GM23338 (cell line): ENCODE measurements around the gene HFE. TPM values are rescaled to one million over a fixed set of nuclear protein-coding genes. Genes with fewer than 3 reads are reported as not detected.

Source experiments
- POLR2AphosphoS5 ChIP-seq: IDR thresholded peaks from 2 replicates; pipeline ENCODE4 v1.6.1; 2016; ENCODE audit warnings: antibody characterized with exemption, low read depth
- REST ChIP-seq: IDR thresholded peaks from one replicate; pipeline ENCODE4 v1.6.1; 2018; ENCODE audit warnings: antibody characterized with exemption; ENCODE audit not compliant: unreplicated experiment
- ZNF462 ChIP-seq: fragments of 250-450 bp; sonication (Bioruptor Pico); IDR thresholded peaks from 2 replicates; pipeline ENCODE4 v1.5.0; 2020; ENCODE audit warnings: mild to moderate bottlenecking, moderate library complexity
- polyA plus RNA-seq: library from polyadenylated mRNA; unstranded; fragments of >200 nt; fragmentation: Nextera tagmentation; extraction: Ambion mirVana; gene quantifications from 2 replicates; pipeline ENCODE4 v1.2.1, GENCODE V29; 2016
- total RNA-seq: library from RNA; depleted of rRNA; stranded (reverse); fragments of >200 nt; shearing (Covaris generic); gene quantifications from 2 replicates; pipeline ENCODE4 v1.2.3, GENCODE V29; 2014

HFE gene
- total and polyA plus RNA-seq, 2 experiments from 2014 or later = 0.53 to 0.63 TPM

- TF ChIP-seq ZNF462 (CRISPR knock-in tag) (0 out of 2 replicates have a peak, but pooled peaks have one; percentile 20), POLR2AphosphoS5 (peak; percentile 99), REST (no peak)
Measured at GRCh38 chr6:26103770-26104456, 16.7 kb downstream of the HFE start (continued).
